Pancreas (tissue), 10 donors: ENCODE data around the gene SELENBP1. TPM values are rescaled to one million over a fixed set of nuclear protein-coding genes. Genes with fewer than 3 reads are reported as not detected.

Experiments used
- ATAC-seq, 4 donors: fragments of 200-7000 bp; cut with Tn5 transposase; one replicate each; pipeline versions ENCODE4 v1.8.0 to v1.9.1; 2020; ENCODE audit warnings: mild to moderate bottlenecking in 4 of 4, moderate library complexity in 4 of 4
- DNase-seq, 6 donors: peaks; one replicate each; pipeline ENCODE4 v3.0.0-alpha.2; 2020
- FAIRE-seq: peaks from 2 replicates; lab custom pipeline; 2012; peaks lifted over from hg19 to GRCh38; lab: Jason Lieb, UNC
- H3K27ac ChIP-seq, 4 donors: fragments of 200-600 bp; sonication (generic); 1 replicate in 3 of 4; 2 replicates in 1 of 4; pipeline versions ENCODE4 v1.5.0 to v1.8.0; 2020
- H3K27me3 ChIP-seq, 4 donors: fragments of 200-600 bp; one replicate each; pipeline ENCODE4 v1.8.0; 2021
- H3K36me3 ChIP-seq, 3 donors: fragments of 200-600 bp; sonication (generic) in 1 of 3; one replicate each; pipeline versions ENCODE4 v1.5.0 to v1.8.0; 2020 to 2021
- H3K4me1 ChIP-seq, 3 donors: fragments of 200-600 bp; one replicate each; pipeline ENCODE4 v1.8.0; 2021
- H3K4me3 ChIP-seq, 4 donors: fragments of 200-600 bp; sonication (generic) in 2 of 4; one replicate each; pipeline versions ENCODE4 v1.5.0 to v1.8.0; 2020 to 2021
- H3K9me3 ChIP-seq, 4 donors: fragments of 200-600 bp; one replicate each; pipeline ENCODE4 v1.8.0; 2021
- CTCF ChIP-seq, 4 donors: fragments of 200-600 bp; sonication (generic) in 3 of 4; IDR thresholded peaks; one replicate each; pipeline versions ENCODE4 v1.5.0 to v1.8.0; 2021; ENCODE audit warnings: antibody characterized with exemption in 4 of 4
- WGBS, 2 donors: extraction: QIAGEN DNeasy Blood & Tissue Kit; methylation state at CpG; one replicate each; pipeline ENCODE4 v1.1.7; 2013; 5-methylcytosine and 5-hydroxymethylcytosine counted together
- intact Hi-C, 3 donors: fragments of 100-400 bp; cut with DNase I; formaldehyde crosslinking; loops; one replicate each; pipeline versions ENCODE4 v1.11.1 to v1.14.2; 2022
- polyA plus RNA-seq, 2 donors: library from polyadenylated mRNA; stranded (reverse); fragments of 200-250 nt; gene quantifications; one replicate each; pipeline ENCODE4 v1.2.3, GENCODE V29; 2013
- total RNA-seq, 6 donors: library from RNA; stranded (reverse); fragmentation: NEBNext Ultra II Directional in 4 of 6; extraction: Animal tissue kit (Norgen Biotek cat#: 25700) in 4 of 6; gene quantifications; one replicate each; pipeline versions ENCODE4 v1.2.1 to v1.2.4, GENCODE V29; 2021 to 2023
- donor health status: healthy with polysubstance abuse.
- donor health status: DM: no; HTN: no; CAD: no; lungs with moderate emphysema.
- donor health status: DM: no; HTN: no; CAD: no.
- donor health status: control.
- donor health status: control.
- donor health status: Bipolar disorder and iron deficiency.
- donor health status: DM: yes; HTN: yes; CAD: no.
- donor health status: DM: no; HTN: no; CAD: no.
- donor health status: DM: no; HTN: no; CAD: no.
- donor health status: DM: yes; HTN: yes; CAD: no.

The SELENBP1 gene
- 10 to 100 TPM; 13.1 to 36.8 (median 25.2) TPM for total RNA-seq
- polyA plus RNA-seq: 10 to 100 TPM; 53.6 to 93.0 TPM

- WGBS, 2 donors: 8 to 9% methylated on average over 11 of the region's 11 CpGs
- intact Hi-C loops: no loop called here
Observed at GRCh38 chr1:151372058-151372934, at the start of gene SELENBP1. TSS of gene SELENBP1 (minus strand) at chr1:151372705. CDS start at chr1:151372641, 64 bp downstream.

GRCh38 chr1:151419819-151420218 is 47.3 kb upstream of the SELENBP1 start:
- H3K27me3 ChIP-seq: no peaks in the 10 kb centered on the region
- DNase-seq (no peak), ATAC-seq (no peak), FAIRE-seq (no peak)
- intact Hi-C loops: no loop called here
- no peak for TF ChIP-seq CTCF (IDR thresholded peaks at IDR 0.05)
- H3K27ac ChIP-seq: no peak overlapping the region
- 75 to 77% methylated on average over 5 of the region's 5 CpGs for WGBS, 2 donors
- H3K4me1 ChIP-seq: no peaks in the 10 kb centered on the region
- no peak overlapping the region for H3K4me3 ChIP-seq
- peaks cover 0 to 40% (median 8%) of the 10 kb centered on the region in 3 donors for H3K36me3 ChIP-seq
- no peaks in the 10 kb centered on the region for H3K9me3 ChIP-seq

More at GRCh38 chr1:151372058-151372934, at the start of gene SELENBP1:
- Histone ChIP-seq H3K4me3 (peak within 1 kb of the TSS; percentile 15 to 52 (median 26)), H3K9me3 (no peaks in the 10 kb centered on the region), H3K4me1 (peaks cover 13 to 21% (median 15%) of the 10 kb centered on the region in 3 donors), H3K27ac (peak within 1 kb of the TSS; percentile 27 to 74 (median 54)), H3K27me3 (no peaks in the 10 kb centered on the region), H3K36me3 (no peaks in the 10 kb centered on the region)
- no peak for TF ChIP-seq CTCF (IDR thresholded peaks at IDR 0.05)
- DNase-seq (peak; percentile 84 to 94 (median 92)), ATAC-seq (peak; percentile 89 to 95 (median 94)), FAIRE-seq (peak; percentile 17)

- H3K4me3 ChIP-seq: no peak overlapping the region
- no peak for ATAC-seq
- no peak for DNase-seq
- no peak for FAIRE-seq
- TF ChIP-seq CTCF (IDR thresholded peaks at IDR 0.05): no peak
- H3K27me3 ChIP-seq: no peaks in the 10 kb centered on the region
- intact Hi-C loops: no loop called here
- H3K27ac ChIP-seq: no peak overlapping the region
- peaks cover 0 to 35% (median 0%) of the 10 kb centered on the region in 3 donors for H3K36me3 ChIP-seq
- 96 to 98% methylated on average over 3 of the region's 3 CpGs for WGBS, 2 donors
- no peaks in the 10 kb centered on the region for H3K4me1 ChIP-seq
- no peaks in the 10 kb centered on the region for H3K9me3 ChIP-seq
Observed at GRCh38 chr1:151418081-151418480, 45.6 kb upstream of the SELENBP1 start.

- no peaks in the 10 kb centered on the region for H3K27me3 ChIP-seq
- no peak for DNase-seq
- H3K36me3 ChIP-seq: peaks cover 0 to 34% (median 9%) of the 10 kb centered on the region in 3 donors
- intact Hi-C loops: no loop called here
- H3K27ac ChIP-seq: no peak overlapping the region
- TF ChIP-seq CTCF (IDR thresholded peaks at IDR 0.05): no peak
- no peak overlapping the region for H3K4me3 ChIP-seq
- WGBS, 2 donors: 98 to 100% methylated on average over 4 of the region's 4 CpGs
- no peaks in the 10 kb centered on the region for H3K9me3 ChIP-seq
- H3K4me1 ChIP-seq: no peaks in the 10 kb centered on the region
- peak in 2 of 4 donors; percentile 21 to 32 for ATAC-seq
- no peak for FAIRE-seq
Observed at GRCh38 chr1:151416231-151416630, 43.7 kb upstream of the SELENBP1 start.
